ENCODE data around the gene FBXW11.
"Not testable (repeated sequence)": the region's sequence is repeated elsewhere in the genome, so short reads cannot be mapped to it uniquely, and the experiment has no call there.

FBXW11 gene

GRCh38 chr5:171986772-171987171, 19.7 kb downstream of the FBXW11 start:
- no peak for DNase-seq (ENCODE audit: low read depth in 1 of 2, low spot score in 1 of 2)

- DNase-seq (ENCODE audit: low read depth in 1 of 2, low spot score in 1 of 2) = no peak
Observed at GRCh38 chr5:171984748-171985419, 21.6 kb downstream of the FBXW11 start.

GRCh38 chr5:171981847-171982246, 24.6 kb downstream of the FBXW11 start:
- DNase-seq (ENCODE audit: low read depth in 1 of 2, low spot score in 1 of 2) = no peak

GRCh38 chr5:171980792-171981191, 25.6 kb downstream of the FBXW11 start:
- no peak for DNase-seq (ENCODE audit: low read depth in 1 of 2, low spot score in 1 of 2)

- no peak for DNase-seq (ENCODE audit: low read depth in 1 of 2, low spot score in 1 of 2)
Observed at GRCh38 chr5:171979606-171980005, 26.8 kb downstream of the FBXW11 start.

GRCh38 chr5:171978519-171978918, 27.9 kb downstream of the FBXW11 start:
- no peak for DNase-seq (ENCODE audit: low read depth in 1 of 2, low spot score in 1 of 2)

- no peak for DNase-seq (ENCODE audit: low read depth in 1 of 2, low spot score in 1 of 2)
Observed at GRCh38 chr5:171978016-171978415, 28.4 kb downstream of the FBXW11 start.

- DNase-seq (ENCODE audit: low read depth in 1 of 2, low spot score in 1 of 2) = not testable (repeated sequence)
Observed at GRCh38 chr5:171977244-171977950, 29.0 kb downstream of the FBXW11 start.

- no peak for DNase-seq (ENCODE audit: low read depth in 1 of 2, low spot score in 1 of 2)
Observed at GRCh38 chr5:171975877-171976667, 30.4 kb downstream of the FBXW11 start.

GRCh38 chr5:171975262-171975876, 31.1 kb downstream of the FBXW11 start:
- DNase-seq (ENCODE audit: low read depth in 1 of 2, low spot score in 1 of 2) = no peak

- DNase-seq (ENCODE audit: low read depth in 1 of 2, low spot score in 1 of 2) = no peak
Observed at GRCh38 chr5:171970826-171971225, 35.6 kb downstream of the FBXW11 start.

- no peak for DNase-seq (ENCODE audit: low read depth in 1 of 2, low spot score in 1 of 2)
Observed at GRCh38 chr5:171969288-171969880, 37.1 kb downstream of the FBXW11 start.

- DNase-seq (ENCODE audit: low read depth in 1 of 2, low spot score in 1 of 2) = no peak
Observed at GRCh38 chr5:171968531-171968930, 37.9 kb downstream of the FBXW11 start.

GRCh38 chr5:171966964-171967363, 39.5 kb downstream of the FBXW11 start:
- DNase-seq (ENCODE audit: low read depth in 1 of 2, low spot score in 1 of 2) = no peak

- no peak for DNase-seq (ENCODE audit: low read depth in 1 of 2, low spot score in 1 of 2)
Observed at GRCh38 chr5:171966270-171966669, 40.2 kb downstream of the FBXW11 start.

GRCh38 chr5:171965745-171966144, 40.7 kb downstream of the FBXW11 start:
- DNase-seq (ENCODE audit: low read depth in 1 of 2, low spot score in 1 of 2) = peak in 1 of 2 donors; percentile 62

- no peak for DNase-seq (ENCODE audit: low read depth in 1 of 2, low spot score in 1 of 2)
Observed at GRCh38 chr5:171963416-171963815, 43.0 kb downstream of the FBXW11 start.

- peak in 1 of 2 donors; percentile 53 for DNase-seq (ENCODE audit: low read depth in 1 of 2, low spot score in 1 of 2)
Observed at GRCh38 chr5:171961117-171961516, 45.3 kb downstream of the FBXW11 start.

- DNase-seq (ENCODE audit: low read depth in 1 of 2, low spot score in 1 of 2) = peak; percentile 13 to 67
Observed at GRCh38 chr5:171957591-171958251, 48.7 kb downstream of the FBXW11 start.

GRCh38 chr5:171956887-171957495, 49.4 kb downstream of the FBXW11 start:
- no peak for DNase-seq (ENCODE audit: low read depth in 1 of 2, low spot score in 1 of 2)

All from activated CD4-positive, alpha-beta T cell treated with anti-CD3 and anti-CD28 coated beads, Interleukin-2, amount 50 U/mL, for 24 hours (primary cell).